ENCODE measurements around the gene MXD3.
"Not testable (repeated sequence)": the region's sequence is repeated elsewhere in the genome, so short reads cannot be mapped to it uniquely, and the experiment has no call there.

Gene MXD3

GRCh38 chr5:177260961-177261360 is 50.7 kb downstream of the MXD3 start:
- no peak for DNase-seq

- DNase-seq: not testable (repeated sequence)
These were observed 53.0 kb downstream of the MXD3 start for GRCh38 chr5:177258711-177259110.

Measured in CD4-positive, alpha-beta T cell treated with Interleukin-17A for 4 hours (primary cell).